HG03064 (cell line): Measurements from ENCODE around the gene RAI1.

ENCODE experiments used
- ATAC-seq: cut with Tn5 transposase; IDR thresholded peaks from one replicate; pipeline ENCODE4 v1.9.1; 2021; ENCODE audit warnings: low read depth; ENCODE audit not compliant: unreplicated experiment

The RAI1 gene

DNA sequence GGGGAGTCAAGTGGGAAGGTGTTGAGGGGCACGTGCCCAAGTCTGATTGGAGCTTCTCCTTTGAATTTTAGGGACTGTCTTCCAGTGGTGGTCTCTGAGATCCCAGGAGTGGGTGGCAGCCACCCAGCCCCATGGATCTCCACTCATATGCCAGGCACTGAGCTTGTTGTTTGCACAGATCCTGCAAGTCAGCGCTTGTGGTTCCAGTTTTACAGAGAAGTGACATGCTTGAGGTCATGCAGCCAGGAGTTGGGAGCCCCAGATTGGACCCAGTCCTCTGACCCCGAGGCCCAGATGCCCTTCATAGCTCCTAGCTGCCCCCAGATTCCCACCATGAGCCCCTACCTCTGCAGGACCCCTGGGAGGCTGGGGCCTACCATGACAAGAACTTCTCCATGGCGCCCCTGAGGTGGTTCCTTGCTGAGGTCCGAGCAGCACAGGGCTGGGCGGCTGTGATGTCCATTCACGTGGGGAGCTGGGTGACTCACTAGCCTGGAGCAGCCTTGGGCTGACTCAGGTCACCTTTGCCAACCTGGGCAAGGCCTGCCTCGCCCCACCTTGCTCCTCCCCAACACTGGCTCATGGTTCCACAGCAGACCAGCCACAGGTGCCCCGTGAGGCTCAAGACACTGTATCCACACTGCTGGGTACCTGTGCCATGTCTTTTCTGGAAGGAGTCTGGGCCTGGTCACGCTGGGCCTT, 47.4 kb downstream of the RAI1 start:
- ATAC-seq: no peak

DNA sequence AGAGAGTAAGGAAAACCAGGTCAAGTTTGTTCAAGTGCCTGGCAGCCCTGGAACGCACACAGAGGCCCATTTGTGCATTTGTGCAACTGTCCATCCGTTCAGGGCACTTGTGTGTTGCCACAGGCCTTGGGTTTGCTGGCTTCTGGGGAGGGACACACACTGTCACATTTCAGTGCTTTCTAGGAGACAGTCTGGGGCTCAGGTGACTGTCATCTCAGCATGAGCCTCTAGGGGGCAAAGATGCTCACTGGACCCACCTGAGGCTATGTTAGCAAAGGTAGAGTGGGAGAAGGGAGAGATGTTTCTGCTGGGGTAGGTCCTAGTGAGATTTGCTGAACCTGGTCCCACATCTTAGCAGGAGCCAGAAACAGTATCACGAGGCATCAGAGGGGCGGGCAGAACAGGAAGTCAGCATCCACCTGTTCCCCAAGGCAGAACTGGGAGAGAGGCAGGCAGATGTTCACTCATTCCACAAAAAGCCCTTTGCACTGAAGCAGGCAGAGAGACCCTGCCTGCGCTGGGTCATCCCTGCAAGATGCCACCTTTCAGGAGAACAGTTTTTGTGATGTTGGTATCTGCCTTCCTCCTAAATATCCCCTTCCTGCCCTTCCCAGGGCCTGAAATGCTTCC, 48.5 kb downstream of the RAI1 start:
- ATAC-seq: no peak

DNA sequence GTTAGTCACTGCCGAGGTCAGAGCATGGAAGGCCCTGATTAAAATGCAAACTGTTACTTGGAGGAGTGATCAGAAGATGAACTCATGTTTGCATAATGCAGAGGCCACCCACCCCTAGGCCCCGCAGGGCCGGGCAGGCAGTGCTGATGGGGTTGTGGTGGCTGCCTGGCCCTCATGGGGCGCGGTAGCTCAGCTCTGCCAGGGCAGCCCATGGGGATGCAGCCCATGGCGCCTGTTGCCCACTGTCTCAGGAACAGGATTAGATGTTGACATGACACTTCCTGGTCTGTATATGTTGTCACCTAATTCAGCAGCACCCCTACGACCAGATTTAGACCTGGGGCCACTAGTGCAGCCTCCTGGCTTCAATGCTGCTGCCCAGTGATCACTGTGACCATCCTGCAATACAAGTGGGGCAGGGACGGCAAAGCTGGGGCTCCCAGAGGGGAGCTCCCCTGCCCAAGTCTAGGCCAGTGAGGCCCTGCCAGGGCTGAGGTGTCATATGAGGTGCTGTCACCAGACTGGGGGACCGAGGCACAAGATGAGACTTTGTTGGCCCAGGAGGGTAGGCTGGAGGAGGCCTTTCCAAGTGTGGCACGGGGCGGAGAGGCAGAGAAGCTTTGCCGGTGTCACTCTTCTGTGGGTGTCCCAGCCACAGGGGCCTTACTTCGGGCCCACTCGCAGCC, 49.1 kb downstream of the RAI1 start:
- ATAC-seq: no peak

DNA sequence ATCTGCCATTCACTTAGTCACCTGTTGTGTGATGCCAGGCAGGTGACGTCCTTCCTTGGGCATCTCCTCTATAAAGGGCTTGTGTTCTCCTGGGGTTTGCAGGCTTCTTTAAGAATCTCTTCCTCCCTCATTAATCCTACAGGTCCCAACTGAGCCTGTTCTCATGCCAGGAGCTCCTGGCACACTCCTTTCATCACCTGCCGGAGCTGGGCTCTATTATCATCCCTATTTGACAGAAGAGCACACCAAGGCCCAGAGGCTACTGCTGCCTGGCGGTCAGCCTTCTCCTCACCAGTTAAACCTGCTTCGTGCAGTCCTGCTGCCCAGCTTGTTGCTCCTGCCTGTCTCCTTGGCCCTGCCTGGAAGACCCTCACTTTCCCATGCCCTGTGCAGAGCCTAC, 51.2 kb downstream of the RAI1 start:
- no peak for ATAC-seq

DNA sequence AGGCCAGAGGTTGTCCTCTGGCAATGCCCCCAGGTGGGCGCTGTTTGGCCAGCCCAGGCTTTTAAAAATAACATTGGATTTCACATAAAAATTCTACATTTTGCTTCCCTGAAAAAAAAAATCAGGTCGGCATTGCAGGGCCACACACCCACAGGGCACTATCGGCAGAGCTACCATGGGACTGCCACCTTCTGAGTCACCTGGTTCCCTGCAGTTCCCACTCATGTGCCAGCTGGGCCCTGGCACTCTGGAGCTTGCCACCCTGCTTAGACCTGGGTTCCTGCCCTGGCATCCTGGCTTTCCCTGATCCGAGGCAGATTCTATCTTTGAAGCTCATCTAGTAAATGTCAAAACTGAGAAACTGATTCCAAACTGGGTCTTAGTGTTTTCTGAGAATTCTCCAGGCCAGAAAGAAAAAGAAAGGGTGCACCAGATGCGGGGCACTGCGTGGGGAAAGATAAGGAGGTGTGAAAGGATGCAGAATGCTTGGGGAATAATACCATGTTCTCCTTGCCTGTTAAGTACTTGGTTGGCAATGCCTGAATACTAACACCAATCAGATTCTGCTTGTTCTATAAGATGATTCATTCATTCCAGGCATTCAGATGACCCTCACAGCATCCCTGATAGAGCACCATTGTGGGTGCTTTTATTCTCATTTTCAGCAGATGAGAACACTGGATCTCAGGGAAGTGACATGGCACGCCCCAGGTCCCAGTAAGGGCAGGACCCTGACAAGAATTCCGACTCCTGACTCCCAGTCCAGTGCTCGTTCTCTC, 51.8 kb downstream of the RAI1 start:
- ATAC-seq: no peak

DNA sequence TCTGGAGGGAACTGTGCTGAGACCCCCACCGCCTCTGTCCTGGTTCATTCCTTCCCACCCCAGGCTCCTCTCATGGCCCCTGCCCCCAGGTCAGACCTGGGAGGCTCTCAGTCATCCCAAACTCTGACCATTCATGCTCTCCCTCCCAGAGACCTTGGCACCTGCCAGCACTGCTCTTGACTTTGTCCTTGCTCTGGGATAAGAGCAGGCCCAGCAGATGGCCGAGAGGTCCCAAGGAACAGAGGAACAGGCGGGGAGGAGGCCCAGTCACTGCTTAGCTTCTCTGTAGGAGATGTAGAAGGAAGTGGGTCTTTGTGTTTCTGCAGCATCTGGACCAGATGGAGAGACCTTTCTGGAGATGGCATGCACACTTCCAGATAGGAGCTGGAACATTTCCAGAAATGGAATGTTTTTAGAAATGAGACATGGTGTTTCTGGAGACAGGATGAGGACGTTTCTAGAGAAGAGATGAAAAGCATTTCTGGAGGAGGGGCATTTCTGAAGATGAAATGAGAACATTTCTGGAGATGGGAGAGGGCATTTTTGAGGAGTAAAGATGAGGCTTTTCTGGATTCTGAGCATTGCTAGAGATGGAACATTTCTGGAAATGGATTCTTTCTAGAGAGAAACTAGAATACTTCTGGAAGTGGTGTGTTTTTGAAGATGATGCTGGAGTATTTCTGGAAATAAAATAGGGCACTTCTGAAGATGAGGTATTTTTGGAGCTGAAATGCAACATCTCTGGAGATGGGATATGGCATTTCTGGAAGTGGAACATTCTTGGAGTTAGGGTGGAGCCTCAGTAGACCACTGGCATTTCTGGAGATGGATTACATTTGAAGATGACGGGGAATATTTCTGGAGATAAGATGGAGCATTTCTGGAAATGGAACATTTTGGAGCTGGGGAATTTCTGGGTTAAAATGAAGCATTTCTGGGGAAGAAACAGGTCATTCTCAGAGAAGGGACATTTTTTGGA, 55.2 kb downstream of the RAI1 start:
- ATAC-seq: no peak

DNA sequence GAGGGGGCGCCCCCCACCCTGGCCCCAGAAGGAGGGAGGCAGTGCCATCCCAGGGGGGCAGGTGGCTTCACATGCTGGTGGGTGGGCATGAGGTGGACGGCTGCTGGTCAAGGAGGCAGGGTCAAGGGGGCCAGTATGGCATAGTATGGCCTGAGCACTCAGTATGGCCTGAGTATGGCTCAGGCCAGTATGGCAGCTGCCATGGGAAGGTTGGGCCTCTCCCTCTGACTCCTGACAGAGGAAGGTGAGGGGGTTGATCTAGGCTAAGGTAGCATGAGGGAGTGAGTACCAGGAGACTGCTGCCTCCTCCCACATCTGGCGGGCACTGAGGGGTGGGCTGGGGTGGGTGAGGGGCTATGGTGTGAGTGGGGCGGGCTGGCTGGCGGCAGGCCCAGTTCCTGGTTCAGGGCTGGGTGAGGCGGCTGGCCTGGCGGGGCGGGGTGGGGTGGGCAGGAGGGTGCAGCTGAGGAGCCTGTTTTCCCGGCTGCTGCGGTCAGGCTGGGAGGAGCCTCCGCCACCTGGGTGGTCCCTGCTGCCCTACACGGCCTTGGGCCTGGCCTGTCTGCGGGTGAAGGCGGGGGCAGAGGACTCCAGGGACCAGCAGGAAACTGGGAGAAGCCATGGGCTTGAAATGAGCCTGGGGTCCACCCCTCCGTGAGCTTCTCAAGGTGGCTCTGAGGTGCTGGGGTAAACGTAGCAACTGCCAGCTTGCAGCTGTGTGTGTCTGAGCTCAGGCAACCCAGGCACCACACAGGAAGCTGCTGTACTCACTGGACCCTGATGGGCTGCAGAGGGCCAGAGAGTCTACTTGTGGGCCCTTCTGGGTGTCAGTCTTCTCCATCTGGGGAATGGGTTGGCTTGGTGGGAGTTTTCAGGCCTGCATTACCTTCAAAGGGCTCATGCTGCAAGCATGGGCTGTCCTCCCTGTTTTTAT, 57.0 kb downstream of the RAI1 start:
- ATAC-seq: no peak

DNA sequence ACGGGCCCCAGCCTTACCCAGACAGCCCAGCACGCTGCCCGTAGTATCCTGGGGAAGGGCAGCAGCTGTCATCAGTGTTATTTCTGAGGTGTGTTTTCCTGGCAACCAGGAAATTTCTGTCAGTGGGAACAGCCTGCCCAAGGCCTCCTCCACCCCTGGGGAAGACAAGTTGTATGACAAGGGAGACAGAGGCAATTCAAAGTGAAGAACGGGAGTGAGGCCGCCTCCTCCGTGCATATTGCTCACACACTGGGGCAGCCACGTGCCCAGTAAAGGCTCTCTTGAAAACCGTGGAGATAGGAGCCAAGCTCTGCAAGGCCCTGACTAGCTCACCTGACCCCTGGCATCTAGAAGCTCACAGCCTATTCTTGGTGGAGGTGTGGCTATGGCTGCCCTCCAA, 57.6 kb downstream of the RAI1 start:
- no peak for ATAC-seq

DNA sequence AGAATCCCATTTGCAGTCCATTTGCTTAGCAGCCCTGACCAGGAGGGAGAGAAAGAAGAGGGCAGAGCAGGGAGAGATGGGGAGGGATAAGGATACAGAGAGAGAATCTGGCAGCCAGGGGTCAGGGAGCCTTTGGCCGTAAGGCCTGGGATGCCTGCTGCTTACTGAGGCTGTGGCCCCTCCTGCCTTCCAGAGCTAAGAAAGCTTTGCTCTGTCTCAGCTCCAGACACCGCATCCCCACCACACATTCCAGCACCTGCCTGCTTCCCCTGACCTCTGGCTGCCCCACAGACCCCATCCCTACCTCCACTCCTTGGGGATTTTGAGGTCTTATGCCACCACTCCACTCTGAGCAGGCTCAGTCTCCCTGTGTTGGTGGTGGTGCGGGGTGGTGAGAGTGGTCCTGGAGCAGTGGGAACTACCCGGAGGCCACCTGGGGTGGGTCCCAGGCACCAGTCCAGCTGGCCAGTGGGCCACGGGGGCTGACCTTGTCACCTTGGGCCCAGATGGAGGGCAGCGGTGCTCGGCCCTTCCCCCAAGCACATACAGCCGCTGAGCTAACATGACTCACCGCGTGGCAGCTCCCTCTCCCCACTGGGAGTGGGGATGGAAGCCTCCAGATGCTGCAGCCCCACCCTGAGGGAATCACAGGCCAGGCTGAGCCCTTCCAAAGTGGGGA, 58.3 kb downstream of the RAI1 start:
- no peak for ATAC-seq

DNA sequence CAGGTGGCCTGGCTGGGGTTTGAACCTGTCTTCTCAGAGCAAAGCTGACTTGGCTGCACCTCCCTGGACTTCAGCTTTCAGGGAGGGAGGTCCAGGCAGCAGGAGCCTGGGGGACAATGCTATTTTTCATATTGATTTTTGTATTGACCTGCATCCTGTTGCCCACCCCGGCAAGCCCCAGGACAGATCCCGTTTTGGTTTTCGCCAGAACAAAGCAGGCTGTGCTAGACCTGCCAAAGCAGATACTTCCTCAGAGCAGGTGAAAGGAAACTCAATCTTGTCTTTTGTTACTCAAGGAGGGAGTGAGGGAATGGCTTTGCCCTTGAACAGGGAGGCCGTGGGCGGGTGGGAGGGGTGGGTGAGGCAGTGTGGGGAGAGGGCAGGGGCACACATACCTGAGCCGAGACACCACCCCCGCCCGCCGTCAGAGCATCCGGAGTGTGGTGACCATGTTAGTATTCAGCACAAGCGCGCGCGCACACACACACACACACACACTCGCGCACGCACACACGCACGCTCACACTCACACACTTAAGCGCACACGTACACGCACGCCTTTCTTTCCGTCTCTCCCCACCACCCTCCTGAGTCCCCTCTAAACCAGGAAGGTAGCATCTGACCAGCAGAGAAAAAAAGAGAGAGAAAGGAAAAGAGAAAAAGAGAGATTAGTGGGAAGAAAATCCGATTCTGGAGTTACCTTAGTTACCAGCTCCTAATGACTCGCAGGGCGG, 59.5 kb downstream of the RAI1 start:
- no peak for ATAC-seq

DNA sequence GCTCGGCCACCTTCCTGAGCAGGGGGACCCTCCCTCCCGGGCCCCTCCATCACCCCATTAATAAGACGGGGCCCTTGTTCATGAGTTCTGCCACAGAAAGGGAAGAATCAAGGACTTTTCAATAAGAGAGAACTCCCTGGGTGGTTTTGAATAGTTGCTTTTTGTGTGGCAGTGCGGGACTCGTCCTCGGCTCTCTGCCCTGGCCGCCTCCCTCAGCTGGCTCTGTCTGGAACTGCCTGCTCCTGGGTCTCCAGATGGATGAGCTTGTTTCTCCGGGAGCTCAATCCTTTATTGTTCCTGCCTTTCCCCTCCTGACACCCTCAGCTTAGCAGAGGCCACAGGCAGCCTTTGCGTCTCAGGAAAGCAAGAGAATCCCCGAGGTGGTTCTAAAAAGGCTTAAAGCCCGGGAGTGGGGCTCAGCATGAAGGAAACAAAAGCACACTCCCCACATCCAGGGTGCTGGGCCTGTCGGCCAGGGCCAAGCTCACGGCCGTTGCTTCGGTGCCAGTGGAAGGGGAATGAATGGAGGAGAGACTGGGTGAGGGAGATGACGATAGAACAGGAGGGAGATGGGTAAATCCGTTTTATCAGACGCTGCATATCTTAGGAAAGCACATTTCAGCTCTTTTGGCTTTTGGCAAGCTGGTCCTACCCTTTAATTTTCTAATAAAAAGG, 60.2 kb downstream of the RAI1 start:
- ATAC-seq: no peak

DNA sequence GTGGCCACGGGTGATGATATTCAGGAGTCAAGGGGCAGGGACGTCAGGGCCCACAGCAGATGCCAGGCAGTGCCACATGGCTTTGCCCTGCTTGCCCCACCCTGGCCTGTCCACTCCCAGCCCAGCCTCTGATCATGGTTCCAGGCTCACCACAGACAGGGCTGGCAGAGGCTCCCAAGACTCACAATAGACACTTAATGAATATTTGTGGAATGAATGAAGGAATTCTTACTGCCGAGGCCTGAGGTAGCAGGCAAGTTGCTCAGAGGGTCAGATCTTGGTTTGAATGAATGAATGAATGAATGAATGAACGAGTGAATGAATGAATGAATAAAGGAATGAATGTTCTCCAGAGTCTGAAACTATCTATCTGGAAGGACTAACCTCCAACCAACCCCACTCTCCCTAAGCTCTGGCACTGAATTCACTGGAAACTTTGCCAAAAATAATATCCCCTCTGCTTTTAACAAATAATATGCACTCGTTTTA, 60.9 kb downstream of the RAI1 start:
- no peak for ATAC-seq

DNA sequence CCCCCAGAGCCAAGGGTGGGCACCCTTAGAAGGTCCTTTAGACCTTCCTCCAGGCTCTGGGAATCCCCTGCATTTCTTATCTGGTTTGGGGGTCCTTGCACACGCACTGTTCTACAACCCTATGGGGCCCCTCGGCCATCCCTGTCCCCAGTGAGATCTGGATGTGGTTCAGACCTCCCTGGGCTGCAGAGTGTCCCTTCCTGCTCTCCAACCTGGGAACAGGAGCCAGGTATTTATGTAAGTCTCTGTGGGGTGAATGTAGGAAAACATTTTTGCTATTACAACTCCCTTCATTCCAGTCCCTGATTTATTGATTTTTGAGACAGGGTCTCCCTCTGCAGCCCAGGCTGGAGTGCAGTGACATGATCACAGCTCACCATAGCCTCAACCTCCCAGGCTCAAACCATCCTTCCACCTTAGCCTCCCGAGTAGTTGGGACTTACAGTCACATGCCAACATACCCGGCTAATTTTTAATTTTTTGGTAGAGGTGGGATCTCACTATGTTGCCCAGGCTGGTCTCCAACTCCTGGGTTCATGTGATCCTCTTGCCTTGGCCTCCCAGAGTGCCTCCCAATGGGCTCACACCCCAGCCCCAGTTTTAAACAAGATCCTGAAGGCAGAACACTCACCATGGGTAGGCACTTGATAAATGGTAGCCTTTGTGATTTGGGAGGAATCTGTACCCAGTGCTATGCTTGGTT, 61.6 kb downstream of the RAI1 start:
- ATAC-seq: no peak

DNA sequence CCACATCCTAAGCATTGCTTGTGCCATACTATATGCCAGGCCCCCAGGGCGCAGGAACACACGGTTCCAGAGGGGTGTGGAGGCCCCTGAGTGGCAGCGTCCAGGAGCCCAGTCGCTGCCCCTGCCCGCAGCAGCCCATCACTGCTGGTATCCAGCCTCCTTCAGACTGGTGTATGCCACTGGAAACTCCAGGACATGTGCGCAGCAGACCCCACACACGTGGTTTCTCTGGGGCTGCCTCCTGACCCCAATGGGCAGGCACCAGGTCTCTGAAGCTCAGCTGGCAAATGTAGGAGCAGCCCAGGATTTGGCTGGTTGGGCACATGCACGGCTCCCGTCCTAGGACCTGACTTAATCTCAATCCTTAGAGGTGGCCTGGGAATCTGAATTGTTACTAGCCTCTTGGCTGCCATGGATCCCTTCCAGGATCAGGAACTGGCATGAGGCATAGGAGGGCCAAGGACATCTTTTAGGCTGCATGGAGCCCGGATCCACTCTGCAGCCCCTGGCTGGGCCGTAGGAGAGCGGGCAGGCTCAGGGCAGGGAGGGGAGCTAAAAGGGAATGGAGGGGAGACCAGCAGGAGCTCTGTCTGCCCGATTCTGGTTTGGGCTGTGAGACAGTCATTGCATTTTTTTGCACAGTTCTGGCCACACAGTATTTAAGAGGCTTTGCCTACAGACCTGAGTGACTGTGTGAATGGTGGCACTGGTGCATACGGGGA, 62.3 kb downstream of the RAI1 start:
- no peak for ATAC-seq

DNA sequence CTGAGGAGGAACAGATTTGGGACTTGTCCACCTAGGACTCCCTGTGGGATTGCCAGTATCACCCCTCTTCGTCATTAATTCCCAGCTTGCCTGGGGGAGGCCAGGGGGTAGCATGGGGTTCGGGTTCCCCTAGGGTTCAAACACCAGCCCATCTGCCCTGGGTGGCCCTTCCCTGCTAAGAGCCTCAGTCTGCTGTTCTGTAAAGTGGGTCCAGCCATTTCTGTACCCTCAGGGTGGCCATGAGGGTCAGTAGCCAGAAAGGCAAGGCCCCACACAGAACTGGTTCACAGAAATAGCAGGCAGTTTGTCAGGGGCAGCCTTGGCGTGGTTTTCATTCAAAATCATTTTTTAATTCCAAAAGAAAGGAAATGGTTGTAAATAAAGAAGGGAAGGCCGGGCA, 62.9 kb downstream of the RAI1 start:
- no peak for ATAC-seq
